ENCODE data around the gene MYLK2. TPM values are rescaled to one million over a fixed set of nuclear protein-coding genes. Genes with fewer than 3 reads are reported as not detected.
"Not testable (repeated sequence)": the region's sequence is repeated elsewhere in the genome, so short reads cannot be mapped to it uniquely, and the experiment has no call there.

The MYLK2 gene
- total RNA-seq, 3 donors from 2014 or later (not counting 1 experiment from before 2014, with no cell fraction given): 0.12 TPM; not detected in 2

- Mint-ChIP-seq H3K4me3 (no peak overlapping the region), H3K27ac (no peak overlapping the region), H3K36me3 (no peaks in the 10 kb centered on the region), H3K9me3 (no peaks in the 10 kb centered on the region), H3K4me1 (no peaks in the 10 kb centered on the region), H3K27me3 (ENCODE audit: low read depth in 2 of 2) (no peaks in the 10 kb centered on the region)
- WGBS (ENCODE audit: insufficient coverage): 100% methylated on average over 3 of the region's 3 CpGs
- intact Hi-C loops (cut with micrococcal nuclease): no loop called here
- no peaks in the 10 kb centered on the region for H3K36me3 ChIP-seq (ENCODE audit: control insufficient read depth, insufficient read depth, low read length)
- H3K27ac ChIP-seq (ENCODE audit: low read length): no peak overlapping the region
- H3K27me3 ChIP-seq (ENCODE audit: control insufficient read depth, insufficient read depth, low read length): no peaks in the 10 kb centered on the region
- no peak overlapping the region for H3K4me3 ChIP-seq (ENCODE audit: low read length)
- no peak for TF ChIP-seq CTCF (IDR thresholded peaks at IDR 0.05)
- no peak for DNase-seq
- H3K9me3 ChIP-seq (ENCODE audit: control insufficient read depth, insufficient read depth, low read length): no peaks in the 10 kb centered on the region
- no peak for ATAC-seq
- no peaks in the 10 kb centered on the region for H3K4me1 ChIP-seq (ENCODE audit: control insufficient read depth, insufficient read depth, low read length)
Observed at GRCh38 chr20:31809661-31810060, 9.5 kb upstream of the MYLK2 start.

GRCh38 chr20:31811198-31811597 is 8.0 kb upstream of the MYLK2 start:
- no peaks in the 10 kb centered on the region for H3K4me1 ChIP-seq (ENCODE audit: control insufficient read depth, insufficient read depth, low read length)
- Mint-ChIP-seq H3K36me3 (no peaks in the 10 kb centered on the region), H3K4me3 (no peak overlapping the region), H3K4me1 (no peaks in the 10 kb centered on the region), H3K27ac (no peak overlapping the region), H3K9me3 (no peaks in the 10 kb centered on the region), H3K27me3 (ENCODE audit: low read depth in 2 of 2) (no peaks in the 10 kb centered on the region)
- intact Hi-C loops (cut with micrococcal nuclease): no loop called here
- no peak overlapping the region for H3K4me3 ChIP-seq (ENCODE audit: low read length)
- no peaks in the 10 kb centered on the region for H3K27me3 ChIP-seq (ENCODE audit: control insufficient read depth, insufficient read depth, low read length)
- no peaks in the 10 kb centered on the region for H3K36me3 ChIP-seq (ENCODE audit: control insufficient read depth, insufficient read depth, low read length)
- ATAC-seq (no peak), DNase-seq (no peak)
- WGBS (ENCODE audit: insufficient coverage): 92% methylated on average over 3 of the region's 4 CpGs
- no peaks in the 10 kb centered on the region for H3K9me3 ChIP-seq (ENCODE audit: control insufficient read depth, insufficient read depth, low read length)
- no peak overlapping the region for H3K27ac ChIP-seq (ENCODE audit: low read length)
- no peak for TF ChIP-seq CTCF (IDR thresholded peaks at IDR 0.05)

GRCh38 chr20:31811796-31812728 is 7.1 kb upstream of the MYLK2 start:
- H3K4me3 ChIP-seq (ENCODE audit: low read length): no peak overlapping the region
- H3K36me3 ChIP-seq (ENCODE audit: control insufficient read depth, insufficient read depth, low read length): no peaks in the 10 kb centered on the region
- Mint-ChIP-seq H3K9me3 (no peaks in the 10 kb centered on the region), H3K4me3 (no peak overlapping the region), H3K27me3 (ENCODE audit: low read depth in 2 of 2) (no peaks in the 10 kb centered on the region), H3K36me3 (no peaks in the 10 kb centered on the region), H3K4me1 (no peaks in the 10 kb centered on the region), H3K27ac (no peak overlapping the region)
- no peak for TF ChIP-seq CTCF (IDR thresholded peaks at IDR 0.05)
- 82% methylated on average over 14 of the region's 15 CpGs for WGBS (ENCODE audit: insufficient coverage)
- H3K27ac ChIP-seq (ENCODE audit: low read length): no peak overlapping the region
- intact Hi-C loops (cut with micrococcal nuclease): no loop called here
- no peaks in the 10 kb centered on the region for H3K27me3 ChIP-seq (ENCODE audit: control insufficient read depth, insufficient read depth, low read length)
- H3K9me3 ChIP-seq (ENCODE audit: control insufficient read depth, insufficient read depth, low read length): no peaks in the 10 kb centered on the region
- ATAC-seq: no peak
- H3K4me1 ChIP-seq (ENCODE audit: control insufficient read depth, insufficient read depth, low read length): no peaks in the 10 kb centered on the region
- DNase-seq: no peak

GRCh38 chr20:31813611-31814010 is 5.5 kb upstream of the MYLK2 start:
- no peak for TF ChIP-seq CTCF (IDR thresholded peaks at IDR 0.05)
- intact Hi-C loops (cut with micrococcal nuclease): no loop called here
- DNase-seq (no peak), ATAC-seq (no peak)
- Mint-ChIP-seq H3K4me1 (no peaks in the 10 kb centered on the region), H3K4me3 (no peak overlapping the region), H3K36me3 (no peaks in the 10 kb centered on the region), H3K27ac (no peak overlapping the region), H3K27me3 (ENCODE audit: low read depth in 2 of 2) (no peaks in the 10 kb centered on the region), H3K9me3 (no peaks in the 10 kb centered on the region)
- Histone ChIP-seq H3K27ac (ENCODE audit: low read length) (no peak overlapping the region), H3K36me3 (ENCODE audit: control insufficient read depth, insufficient read depth, low read length) (no peaks in the 10 kb centered on the region), H3K4me3 (ENCODE audit: low read length) (no peak overlapping the region), H3K9me3 (ENCODE audit: control insufficient read depth, insufficient read depth, low read length) (no peaks in the 10 kb centered on the region), H3K27me3 (ENCODE audit: control insufficient read depth, insufficient read depth, low read length) (no peaks in the 10 kb centered on the region), H3K4me1 (ENCODE audit: control insufficient read depth, insufficient read depth, low read length) (no peaks in the 10 kb centered on the region)

- WGBS (ENCODE audit: insufficient coverage): 98% methylated on average over 6 of the region's 7 CpGs
- H3K36me3 Mint-ChIP-seq; DNase-seq; H3K27me3 Mint-ChIP-seq (ENCODE audit: low read depth in 2 of 2); H3K9me3 ChIP-seq (ENCODE audit: control insufficient read depth, insufficient read depth, low read length); H3K4me3 Mint-ChIP-seq; H3K27ac ChIP-seq (ENCODE audit: low read length); H3K4me1 Mint-ChIP-seq; H3K4me1 ChIP-seq (ENCODE audit: control insufficient read depth, insufficient read depth, low read length); H3K4me3 ChIP-seq (ENCODE audit: low read length); H3K27me3 ChIP-seq (ENCODE audit: control insufficient read depth, insufficient read depth, low read length); H3K36me3 ChIP-seq (ENCODE audit: control insufficient read depth, insufficient read depth, low read length); H3K9me3 Mint-ChIP-seq; H3K27ac Mint-ChIP-seq; ATAC-seq; intact Hi-C loops (cut with micrococcal nuclease): not testable (repeated sequence)
Observed at GRCh38 chr20:31814142-31814541, 5.0 kb upstream of the MYLK2 start.

Data from natural killer cell (primary cell).